ENCODE data around the gene BANF1.

Gene BANF1

GRCh38 chr11:65972116-65972515 lies 30.2 kb upstream of the BANF1 start:
- no peak for TF ChIP-seq ZBTB7A (IDR thresholded peaks at IDR 0.05; ENCODE audit: low read depth)
- TF ChIP-seq CEBPB (IDR thresholded peaks at IDR 0.05): no peak
- no peak for TF ChIP-seq RAD21 (IDR thresholded peaks at IDR 0.05; ENCODE audit: low read depth)
- no peak for TF ChIP-seq TAF1 (IDR thresholded peaks at IDR 0.05; ENCODE audit: low read depth)
- no peak for TF ChIP-seq EGR1 (IDR thresholded peaks at IDR 0.05)
- TF ChIP-seq REST (IDR thresholded peaks at IDR 0.05; ENCODE audit: low read depth): no peak
- no peak for TF ChIP-seq YY1 (IDR thresholded peaks at IDR 0.05; ENCODE audit: low read depth)
- no peak for TF ChIP-seq EP300 (IDR thresholded peaks at IDR 0.05; ENCODE audit: borderline replicate concordance)
- TF ChIP-seq TCF12 (IDR thresholded peaks at IDR 0.05; ENCODE audit: low read depth): no peak
- TF ChIP-seq, protein P1, sequence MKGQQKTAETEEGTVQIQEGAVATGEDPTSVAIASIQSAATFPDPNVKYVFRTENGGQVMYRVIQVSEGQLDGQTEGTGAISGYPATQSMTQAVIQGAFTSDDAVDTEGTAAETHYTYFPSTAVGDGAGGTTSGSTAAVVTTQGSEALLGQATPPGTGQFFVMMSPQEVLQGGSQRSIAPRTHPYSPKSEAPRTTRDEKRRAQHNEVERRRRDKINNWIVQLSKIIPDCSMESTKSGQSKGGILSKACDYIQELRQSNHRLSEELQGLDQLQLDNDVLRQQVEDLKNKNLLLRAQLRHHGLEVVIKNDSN (IDR thresholded peaks at IDR 0.05): no peak
- no peak for TF ChIP-seq MAX (IDR thresholded peaks at IDR 0.05)
- TF ChIP-seq NFIC (IDR thresholded peaks at IDR 0.05): no peak
- no peak for TF ChIP-seq FOXM1 (IDR thresholded peaks at IDR 0.05; ENCODE audit: borderline replicate concordance, low read depth)
- no peak for TF ChIP-seq TEAD4 (IDR thresholded peaks at IDR 0.05)
- no peak for TF ChIP-seq CREB1 (IDR thresholded peaks at IDR 0.05; ENCODE audit: low read depth)

DNA sequence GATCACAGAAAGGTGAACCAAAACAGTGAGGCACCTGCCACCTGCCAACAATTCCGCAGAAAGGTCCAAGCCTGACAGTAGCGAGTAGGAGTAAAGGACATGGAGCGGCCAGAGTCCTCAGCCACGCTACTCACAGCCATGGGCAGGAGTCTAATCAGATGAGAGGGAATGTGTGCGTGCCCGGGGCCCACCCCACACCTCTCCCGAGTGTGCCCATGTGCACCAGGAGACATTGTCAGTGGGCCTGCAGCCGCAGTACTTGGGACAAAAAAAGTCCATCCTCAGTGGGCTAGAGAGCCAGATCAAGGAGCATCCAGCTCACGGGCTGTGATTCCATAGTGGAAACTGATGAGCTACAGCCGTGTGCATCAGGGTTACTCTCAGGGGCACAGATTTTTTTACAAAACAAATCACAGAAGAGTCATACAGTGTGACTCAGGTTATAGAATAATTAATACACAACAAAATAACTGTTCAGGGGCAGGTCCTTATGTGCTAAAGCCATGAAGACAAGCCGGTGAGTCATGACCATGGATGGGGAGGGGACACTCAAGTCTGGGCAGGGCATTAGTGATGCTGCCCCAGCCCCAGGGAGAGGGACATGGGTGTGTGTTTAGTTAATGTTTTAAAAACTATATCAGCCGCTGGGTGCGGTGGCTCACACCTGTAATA lies 28.7 kb upstream of the BANF1 start:
- no peak for TF ChIP-seq FOXM1 (IDR thresholded peaks at IDR 0.05; ENCODE audit: borderline replicate concordance, low read depth)

GRCh38 chr11:65975771-65976170 lies 26.5 kb upstream of the BANF1 start:
- TF ChIP-seq ZBTB7A (IDR thresholded peaks at IDR 0.05; ENCODE audit: low read depth): no peak
- peak; percentile 11; the same call in 1 of the 2 replicates for TF ChIP-seq REST (IDR thresholded peaks at IDR 0.05; ENCODE audit: low read depth)
- TF ChIP-seq NFIC (IDR thresholded peaks at IDR 0.05): no peak

- TF ChIP-seq YY1 (IDR thresholded peaks at IDR 0.05; ENCODE audit: low read depth) (no peak), EGR1 (IDR thresholded peaks at IDR 0.05) (no peak), CREB1 (IDR thresholded peaks at IDR 0.05; ENCODE audit: low read depth) (no peak), FOXM1 (IDR thresholded peaks at IDR 0.05; ENCODE audit: borderline replicate concordance, low read depth) (no peak), ZBTB7A (IDR thresholded peaks at IDR 0.05; ENCODE audit: low read depth) (no peak), MAX (IDR thresholded peaks at IDR 0.05) (no peak), TCF12 (IDR thresholded peaks at IDR 0.05; ENCODE audit: low read depth) (no peak), NFIC (IDR thresholded peaks at IDR 0.05) (no peak), TEAD4 (IDR thresholded peaks at IDR 0.05) (no peak), RAD21 (IDR thresholded peaks at IDR 0.05; ENCODE audit: low read depth) (no peak), TAF1 (IDR thresholded peaks at IDR 0.05; ENCODE audit: low read depth) (no peak), REST (IDR thresholded peaks at IDR 0.05; ENCODE audit: low read depth) (no peak), CEBPB (IDR thresholded peaks at IDR 0.05) (no peak)
- TF ChIP-seq, protein P1 (IDR thresholded peaks at IDR 0.05): no peak
Observed at GRCh38 chr11:65976216-65977176, 25.8 kb upstream of the BANF1 start.
